ENCODE results near the gene FANCE. TPM values are rescaled to one million over a fixed set of nuclear protein-coding genes. Genes with fewer than 3 reads are reported as not detected.
"Not testable (repeated sequence)": the region's sequence is repeated elsewhere in the genome, so short reads cannot be mapped to it uniquely, and the experiment has no call there.

FANCE gene
- total RNA-seq, 1 experiment from 2014 or later = 10.9 TPM

GRCh38 chr6:35419961-35420360 is 32.2 kb upstream of the FANCE start:
- no peaks in the 10 kb centered on the region for H3K9me3 ChIP-seq (replicated peaks)
- no peaks in the 10 kb centered on the region for H3K27me3 ChIP-seq
- no peaks in the 10 kb centered on the region; the same call in 1 of the 2 replicates for H3K4me1 ChIP-seq
- H3K36me3 ChIP-seq = peaks cover 2% of the 10 kb centered on the region
- DNase-seq = no peak
- no peak overlapping the region for H3K27ac ChIP-seq
- H3K4me3 ChIP-seq = no peak overlapping the region

- no peak for DNase-seq
- peaks cover 7% of the 10 kb centered on the region; the same call in 1 of the 2 replicates for H3K36me3 ChIP-seq
- H3K27me3 ChIP-seq = no peaks in the 10 kb centered on the region
- peak overlapping the region; percentile 54 for H3K27ac ChIP-seq
- H3K4me3 ChIP-seq = no peak overlapping the region
- H3K9me3 ChIP-seq (replicated peaks) = peaks cover 3% of the 10 kb centered on the region; the same call in 1 of the 2 replicates
- H3K4me1 ChIP-seq = peaks cover 7% of the 10 kb centered on the region; the same call in 1 of the 2 replicates
These were observed 26.9 kb upstream of the FANCE start for GRCh38 chr6:35425284-35425683.

- no peaks in the 10 kb centered on the region for H3K27me3 ChIP-seq
- H3K4me1 ChIP-seq = peaks cover 7% of the 10 kb centered on the region; the same call in 1 of the 2 replicates
- DNase-seq = no peak
- peaks cover 3% of the 10 kb centered on the region; the same call in 1 of the 2 replicates for H3K9me3 ChIP-seq (replicated peaks)
- H3K36me3 ChIP-seq = peaks cover 7% of the 10 kb centered on the region; the same call in 1 of the 2 replicates
- no peak overlapping the region for H3K4me3 ChIP-seq
- no peak overlapping the region; the same call in 1 of the 2 replicates for H3K27ac ChIP-seq
These were observed 26.1 kb upstream of the FANCE start for GRCh38 chr6:35426074-35426473.

- Histone ChIP-seq H3K36me3 (peaks cover 7% of the 10 kb centered on the region; the same call in 1 of the 2 replicates), H3K4me1 (peaks cover 7% of the 10 kb centered on the region; the same call in 1 of the 2 replicates), H3K4me3 (no peak overlapping the region), H3K27ac (no peak overlapping the region), H3K9me3 (replicated peaks) (peaks cover 3% of the 10 kb centered on the region; the same call in 1 of the 2 replicates), H3K27me3 (no peaks in the 10 kb centered on the region)
- no peak for DNase-seq
These were observed 24.7 kb upstream of the FANCE start for GRCh38 chr6:35427435-35427834.

- Histone ChIP-seq H3K4me3 (no peak overlapping the region), H3K27ac (no peak overlapping the region)
These were observed 24.3 kb upstream of the FANCE start for GRCh38 chr6:35427851-35428321.

GRCh38 chr6:35428421-35429149 is 23.6 kb upstream of the FANCE start:
- Histone ChIP-seq H3K27ac (no peak overlapping the region), H3K27me3 (no peaks in the 10 kb centered on the region), H3K9me3 (replicated peaks) (peaks cover 3% of the 10 kb centered on the region; the same call in 1 of the 2 replicates), H3K4me3 (no peak overlapping the region), H3K4me1 (peaks cover 7% of the 10 kb centered on the region; the same call in 1 of the 2 replicates), H3K36me3 (peaks cover 7% of the 10 kb centered on the region; the same call in 1 of the 2 replicates)
- DNase-seq = no peak

More at GRCh38 chr6:35427851-35428321, 24.3 kb upstream of the FANCE start:
- H3K27me3 ChIP-seq = no peaks in the 10 kb centered on the region
- DNase-seq = no peak
- peaks cover 3% of the 10 kb centered on the region; the same call in 1 of the 2 replicates for H3K9me3 ChIP-seq (replicated peaks)
- peaks cover 7% of the 10 kb centered on the region; the same call in 1 of the 2 replicates for H3K36me3 ChIP-seq
- peaks cover 7% of the 10 kb centered on the region; the same call in 1 of the 2 replicates for H3K4me1 ChIP-seq

GRCh38 chr6:35429463-35429862 is 22.7 kb upstream of the FANCE start:
- Histone ChIP-seq H3K27ac (no peak overlapping the region), H3K36me3 (peaks cover 7% of the 10 kb centered on the region; the same call in 1 of the 2 replicates), H3K4me3 (no peak overlapping the region), H3K27me3 (no peaks in the 10 kb centered on the region), H3K9me3 (replicated peaks) (peaks cover 3% of the 10 kb centered on the region; the same call in 1 of the 2 replicates), H3K4me1 (peaks cover 7% of the 10 kb centered on the region; the same call in 1 of the 2 replicates)
- no peak for DNase-seq

- no peaks in the 10 kb centered on the region for H3K36me3 ChIP-seq
- H3K4me1 ChIP-seq = no peaks in the 10 kb centered on the region
- no peak for DNase-seq
- no peak overlapping the region for H3K4me3 ChIP-seq
- no peaks in the 10 kb centered on the region for H3K27me3 ChIP-seq
- H3K9me3 ChIP-seq (replicated peaks) = peaks cover 3% of the 10 kb centered on the region; the same call in 1 of the 2 replicates
- H3K27ac ChIP-seq = no peak overlapping the region
These were observed 19.8 kb upstream of the FANCE start for GRCh38 chr6:35432291-35432690.

- H3K4me1 ChIP-seq; H3K27me3 ChIP-seq; H3K9me3 ChIP-seq (replicated peaks); H3K27ac ChIP-seq; DNase-seq; H3K4me3 ChIP-seq; H3K36me3 ChIP-seq: not testable (repeated sequence)
These were observed 19.4 kb upstream of the FANCE start for GRCh38 chr6:35432702-35433101.

GRCh38 chr6:35435074-35435837 is 16.9 kb upstream of the FANCE start:
- H3K27ac ChIP-seq = no peak overlapping the region
- DNase-seq = no peak
- H3K27me3 ChIP-seq = no peaks in the 10 kb centered on the region
- no peaks in the 10 kb centered on the region for H3K36me3 ChIP-seq
- no peaks in the 10 kb centered on the region for H3K9me3 ChIP-seq (replicated peaks)
- H3K4me3 ChIP-seq = no peak overlapping the region
- H3K4me1 ChIP-seq = no peaks in the 10 kb centered on the region

GRCh38 chr6:35436071-35436857 is 15.9 kb upstream of the FANCE start:
- no peaks in the 10 kb centered on the region for H3K36me3 ChIP-seq
- no peak overlapping the region for H3K27ac ChIP-seq
- H3K4me1 ChIP-seq = no peaks in the 10 kb centered on the region
- H3K4me3 ChIP-seq = no peak overlapping the region
- H3K9me3 ChIP-seq (replicated peaks) = no peaks in the 10 kb centered on the region
- no peak for DNase-seq
- H3K27me3 ChIP-seq = no peaks in the 10 kb centered on the region

GRCh38 chr6:35438378-35439065 is 13.6 kb upstream of the FANCE start:
- H3K27ac ChIP-seq; H3K9me3 ChIP-seq (replicated peaks); DNase-seq; H3K27me3 ChIP-seq; H3K36me3 ChIP-seq; H3K4me3 ChIP-seq; H3K4me1 ChIP-seq: not testable (repeated sequence)

GRCh38 chr6:35439308-35439707 is 12.8 kb upstream of the FANCE start:
- no peak for DNase-seq
- no peaks in the 10 kb centered on the region for H3K36me3 ChIP-seq
- H3K27ac ChIP-seq = no peak overlapping the region
- H3K4me3 ChIP-seq = no peak overlapping the region
- H3K9me3 ChIP-seq (replicated peaks) = no peaks in the 10 kb centered on the region
- H3K4me1 ChIP-seq = no peaks in the 10 kb centered on the region
- H3K27me3 ChIP-seq = no peaks in the 10 kb centered on the region

- Histone ChIP-seq H3K9me3 (replicated peaks) (no peaks in the 10 kb centered on the region), H3K27me3 (no peaks in the 10 kb centered on the region), H3K4me1 (no peaks in the 10 kb centered on the region; the same call in 1 of the 2 replicates), H3K36me3 (no peaks in the 10 kb centered on the region), H3K4me3 (no peak overlapping the region), H3K27ac (no peak overlapping the region)
- no peak for DNase-seq
These were observed 10.9 kb upstream of the FANCE start for GRCh38 chr6:35441205-35441604.
